Heart left ventricle (tissue), 16 donors: ENCODE data around the gene DAB1. TPM values are rescaled to one million over a fixed set of nuclear protein-coding genes. Genes with fewer than 3 reads are reported as not detected.

Source experiments
- ATAC-seq, 4 donors: fragments of 200-7000 bp; cut with Tn5 transposase; one replicate each; pipeline ENCODE4 v1.9.1; 2020 to 2022; ENCODE audit warnings: moderate library complexity in 4 of 4, mild to moderate bottlenecking in 3 of 4, moderate number of reproducible peaks in 1 of 4
- DNase-seq, 5 donors: peaks; one replicate each; pipeline ENCODE4 v3.0.0-alpha.2; 2020
- H3K27ac ChIP-seq, 12 donors: fragments of 200-600 bp; sonication (generic) in 4 of 12; one replicate each; pipeline versions ENCODE4 v1.5.0 to v1.8.0; 2016 to 2022; ENCODE audit warnings: mild to moderate bottlenecking in 2 of 12
- H3K27me3 ChIP-seq, 9 donors: fragments of 200-600 bp; sonication (generic) in 2 of 9; one replicate each; pipeline versions ENCODE4 v1.5.1 to v1.8.0; 2016 to 2022; ENCODE audit warnings: mild to moderate bottlenecking in 3 of 9
- H3K36me3 ChIP-seq, 9 donors: fragments of 200-600 bp; sonication (generic) in 2 of 9; one replicate each; pipeline versions ENCODE4 v1.5.0 to v1.8.0; 2018 to 2022; ENCODE audit warnings: mild to moderate bottlenecking in 2 of 9
- H3K4me1 ChIP-seq, 12 donors: fragments of 200-600 bp; sonication (generic) in 4 of 12; one replicate each; pipeline versions ENCODE4 v1.5.0 to v1.8.0; 2016 to 2022; ENCODE audit warnings: mild to moderate bottlenecking in 3 of 12
- H3K4me3 ChIP-seq, 12 donors: fragments of 200-600 bp; sonication (generic) in 4 of 12; one replicate each; pipeline versions ENCODE4 v1.5.0 to v1.8.0; 2017 to 2022; ENCODE audit warnings: mild to moderate bottlenecking in 9 of 12, moderate library complexity in 4 of 12
- H3K9me3 ChIP-seq, 12 donors: fragments of 200-600 bp; sonication (generic) in 4 of 12; one replicate each; pipeline versions ENCODE4 v1.5.0 to v1.8.0; 2016 to 2022; ENCODE audit warnings: mild to moderate bottlenecking in 1 of 12
- CTCF ChIP-seq, 12 donors: fragments of 200-600 bp; sonication (generic) in 4 of 12; IDR thresholded peaks; one replicate each; pipeline versions ENCODE4 v1.5.0 to v1.8.0; 2018 to 2022; ENCODE audit warnings: antibody characterized with exemption in 12 of 12, mild to moderate bottlenecking in 5 of 12
- POLR2A ChIP-seq, 2 donors: fragments of 450-650 bp; IDR thresholded peaks; one replicate each; pipeline ENCODE4 v1.6.1; 2017; ENCODE audit warnings: antibody characterized with exemption in 2 of 2, mild to moderate bottlenecking in 2 of 2, moderate library complexity in 2 of 2
- WGBS, 4 donors: extraction: QIAGEN DNeasy Blood & Tissue Kit in 2 of 4; methylation state at CpG; one replicate each; pipeline versions ENCODE4 v1.1.5 to v1.1.7; 2013 to 2018; 5-methylcytosine and 5-hydroxymethylcytosine counted together
- intact Hi-C, 10 donors: fragments of 100-400 bp; cut with DNase I; formaldehyde crosslinking; loops; one replicate each; pipeline versions ENCODE4 v1.11.1 to v1.14.2; 2022
- long read RNA-seq, 3 donors: library from polyadenylated mRNA; unstranded; transcript quantifications; one replicate each; pipeline ENCODE4 v2.0.0, GENCODE V29; 2020 to 2021
- polyA plus RNA-seq, 2 donors: library from polyadenylated mRNA; stranded (reverse); fragments of 200-250 nt; gene quantifications; one replicate each; pipeline ENCODE4 v1.2.3, GENCODE V29; 2013
- total RNA-seq, 9 donors: library from RNA; depleted of rRNA in 2 of 9; stranded (reverse); fragments of >200 nt in 2 of 9; fragmentation: NEBNext Ultra II Directional in 3 of 9; extraction: Animal tissue kit (Norgen Biotek cat#: 25700) in 3 of 9; gene quantifications; one replicate each; pipeline versions ENCODE4 v1.1.0 to v1.2.4, GENCODE V29; 2016 to 2023
- donor health status: ischemic (EF 13 %, LVEDD 7.1; RV severe dilation, severe dysfunction).
- donor health status: healthy with polysubstance abuse.
- donor health status: DM: no; HTN: yes; CAD: no.
- donor health status: DM: no; HTN: no; CAD: no.
- donor health status: ischemic (EF 25% LVEDD 6.9; RV normal size, moderate dysfunction).
- donor health status: ischemic (EF 25% LVEDD 5.7; RV mildly dilated, moderate dysfunction).
- donor health status: healthy.
- donor health status: DM: yes; HTN: yes; CAD: no.
- donor health status: ischemic (EF 35%, LVEDD 5.7; RV mildly dilated, moderate dysfunction).
- donor health status: nonischemic (EF 11% LVEDD 7.7; RV severe dilation, severe dysfunction).
- donor health status: DM: yes; HTN: yes; CAD: no.
- donor health status: PGD.
- donor health status: ischemic (EF 29% LVEDD 5.4; RV normal size, mild dysfunction).
- donor health status: nonischemic (EF 23%, LVEDD 6.1; RV moderate dilation, normal function).

Gene DAB1
- total RNA-seq (10 to 100 TPM in 2 of 9 donors, 1 to 10 TPM in 6, under 1 TPM in 1; 0.31 to 28.8 (median 6.9) TPM), polyA plus RNA-seq (1 to 10 TPM in 1 of 2 donors, under 1 TPM in 1; 0.26 to 2.2 TPM)
- long read RNA-seq, donor 1, partial matches to known transcripts: 3 of 7 reads
- long read RNA-seq, donor 1, other reads (novel, unspliced or antisense): 4 of 7 reads
- long read RNA-seq, donor 2, full-length matches to known transcripts: 7 of 60 reads
- long read RNA-seq, donor 2, partial matches to known transcripts: 10 of 60 reads
- long read RNA-seq, donor 2, other reads (novel, unspliced or antisense): 43 of 60 reads
- long read RNA-seq, donor 3, partial matches to known transcripts: 0 of 8 reads
- long read RNA-seq, donor 3, other reads (novel, unspliced or antisense): 8 of 8 reads

DNA sequence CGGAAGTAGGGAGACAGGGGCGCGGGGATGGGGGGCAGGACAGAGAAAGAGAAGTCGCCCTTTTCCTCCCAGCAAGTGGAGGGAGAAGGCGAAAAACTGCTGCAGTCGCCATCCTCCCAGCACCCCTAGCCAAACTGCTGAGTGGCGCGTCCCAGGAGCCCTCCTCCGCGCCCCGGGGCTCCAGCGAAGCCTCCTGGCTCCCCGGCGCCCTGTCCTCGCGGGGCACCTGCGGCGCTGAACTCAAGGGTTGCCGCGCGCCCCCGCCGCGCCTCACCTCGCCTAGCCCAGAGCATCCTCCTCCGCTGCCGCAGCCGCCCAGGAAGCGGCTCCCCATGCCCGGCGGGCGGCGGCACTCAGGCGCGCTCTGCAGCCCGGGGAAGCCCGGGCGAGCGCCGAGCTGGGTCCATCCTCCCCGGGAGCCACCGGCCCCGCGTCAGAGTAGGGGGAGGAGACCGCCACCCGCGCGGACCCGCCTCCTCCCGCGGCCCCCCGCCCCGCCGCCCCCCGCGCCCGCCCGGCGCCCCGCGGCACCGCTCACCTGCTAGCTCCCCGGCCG, at the start of gene DAB1:
DAB1 (minus strand) TSS at position 405 of the 556 bp plus-strand sequence. CDS start 133,030 bp downstream, outside the sequence.
- Histone ChIP-seq H3K9me3 (no peaks in the 10 kb centered on the region), H3K4me1 (peaks cover 0 to 28% (median 2%) of the 10 kb centered on the region in 12 donors), H3K27ac (peak within 1 kb of the TSS in 7 of 12 donors; percentile 11 to 57 (median 45)), H3K4me3 (peak within 1 kb of the TSS; percentile 39 to 60 (median 53)), H3K36me3 (no peaks in the 10 kb centered on the region), H3K27me3 (peaks cover 0 to 63% (median 14%) of the 10 kb centered on the region in 9 donors)
- WGBS, 4 donors: 0 to 1% (median 0%) methylated on average over 15 to 64 of the region's 64 CpGs
- intact Hi-C loops: loop anchor here in 7 of 10 donors (5.0 to 10.0 kb wide), 11 partner anchors 201 to 1121 kb away; partner anchors contain the start of gene OMA1 (in 2 of the 7)
- ATAC-seq: peak; percentile 6 to 54 (median 23)
- no peak for TF ChIP-seq CTCF (IDR thresholded peaks at IDR 0.05)
- TF ChIP-seq POLR2A (IDR thresholded peaks at IDR 0.05): no peak
- DNase-seq: peak in 4 of 5 donors; percentile 24 to 58 (median 34)

DNA sequence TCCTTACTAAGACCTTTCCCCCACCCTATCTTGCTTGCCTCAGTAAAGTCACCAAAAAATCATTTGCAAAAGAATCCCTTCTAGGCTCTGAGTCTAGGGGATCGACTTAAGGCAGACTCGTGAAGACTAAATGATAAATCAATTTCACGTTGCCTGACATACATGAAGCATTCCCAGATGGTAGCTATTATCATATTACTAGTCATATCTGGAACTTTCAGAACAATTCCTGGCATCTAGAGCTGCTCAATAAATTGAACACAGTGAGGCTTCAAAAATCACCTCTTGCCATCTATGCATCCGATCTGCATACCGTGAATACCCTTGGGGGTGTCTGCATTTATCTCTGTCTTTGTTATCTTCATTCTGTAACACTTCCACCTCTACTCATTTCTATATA, 49.6 kb upstream of the DAB1 start:
- Histone ChIP-seq H3K36me3 (no peaks in the 10 kb centered on the region), H3K4me3 (no peak overlapping the region), H3K4me1 (peaks cover 0 to 5% (median 0%) of the 10 kb centered on the region in 12 donors), H3K27me3 (no peaks in the 10 kb centered on the region), H3K9me3 (no peaks in the 10 kb centered on the region), H3K27ac (no peak overlapping the region)
- TF ChIP-seq POLR2A (IDR thresholded peaks at IDR 0.05): no peak
- TF ChIP-seq CTCF (IDR thresholded peaks at IDR 0.05): no peak
- intact Hi-C loops: no loop called here
- 83 to 88% (median 87%) methylated on average over 5 of the region's 5 CpGs for WGBS, 4 donors
- ATAC-seq: no peak
- DNase-seq: no peak

DNA sequence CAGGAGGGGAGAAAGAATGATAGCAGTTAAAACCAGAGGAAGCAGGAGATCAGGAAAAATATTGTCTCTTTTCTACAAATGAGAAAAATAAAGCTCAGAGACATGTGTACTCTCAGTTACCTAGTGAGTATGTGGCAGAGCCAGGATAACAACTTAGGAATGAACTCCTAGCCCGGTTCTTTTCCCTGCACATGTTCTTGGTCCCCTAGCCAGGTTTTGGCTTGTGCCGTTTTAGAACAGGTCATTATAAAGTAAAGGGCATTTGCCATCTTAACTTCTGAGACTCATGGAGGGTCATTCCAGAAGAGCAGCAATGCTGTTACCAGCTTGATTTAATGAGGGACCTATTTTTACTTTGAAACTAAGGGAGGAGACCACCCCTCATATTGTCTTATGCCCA, 48.1 kb upstream of the DAB1 start:
- no peak for ATAC-seq
- TF ChIP-seq CTCF (IDR thresholded peaks at IDR 0.05) (no peak), POLR2A (IDR thresholded peaks at IDR 0.05) (no peak)

GRCh38 chr1:57470036-57470435, 46.2 kb upstream of the DAB1 start:
- H3K27ac ChIP-seq: no peak overlapping the region
- intact Hi-C loops: no loop called here
- WGBS, 4 donors: 70 to 89% (median 78%) methylated on average over 1 of the region's 1 CpG
- H3K9me3 ChIP-seq: no peaks in the 10 kb centered on the region
- no peak overlapping the region for H3K4me3 ChIP-seq
- TF ChIP-seq POLR2A (IDR thresholded peaks at IDR 0.05) (no peak), CTCF (IDR thresholded peaks at IDR 0.05) (no peak)
- H3K36me3 ChIP-seq: no peaks in the 10 kb centered on the region
- H3K4me1 ChIP-seq: peaks cover 0 to 12% (median 2%) of the 10 kb centered on the region in 12 donors
- no peak for DNase-seq
- no peaks in the 10 kb centered on the region for H3K27me3 ChIP-seq
- no peak for ATAC-seq

More for the DNA sequence above, 48.1 kb upstream of the DAB1 start:
- DNase-seq: no peak
- no peaks in the 10 kb centered on the region for H3K27me3 ChIP-seq
- WGBS, 4 donors: 91 to 95% (median 92%) methylated on average over 2 of the region's 2 CpGs
- no peak overlapping the region for H3K4me3 ChIP-seq
- H3K27ac ChIP-seq: no peak overlapping the region
- H3K9me3 ChIP-seq: no peaks in the 10 kb centered on the region
- intact Hi-C loops: no loop called here
- no peaks in the 10 kb centered on the region for H3K36me3 ChIP-seq
- peaks cover 0 to 12% (median 2%) of the 10 kb centered on the region in 12 donors for H3K4me1 ChIP-seq
